ENCODE results near the gene RPL27A.

The RPL27A gene

GRCh38 chr11:8723711-8724110 lies 41.1 kb downstream of the RPL27A start:
- no peak for DNase-seq

GRCh38 chr11:8724682-8725081 lies 42.1 kb downstream of the RPL27A start:
- DNase-seq = no peak

DNA sequence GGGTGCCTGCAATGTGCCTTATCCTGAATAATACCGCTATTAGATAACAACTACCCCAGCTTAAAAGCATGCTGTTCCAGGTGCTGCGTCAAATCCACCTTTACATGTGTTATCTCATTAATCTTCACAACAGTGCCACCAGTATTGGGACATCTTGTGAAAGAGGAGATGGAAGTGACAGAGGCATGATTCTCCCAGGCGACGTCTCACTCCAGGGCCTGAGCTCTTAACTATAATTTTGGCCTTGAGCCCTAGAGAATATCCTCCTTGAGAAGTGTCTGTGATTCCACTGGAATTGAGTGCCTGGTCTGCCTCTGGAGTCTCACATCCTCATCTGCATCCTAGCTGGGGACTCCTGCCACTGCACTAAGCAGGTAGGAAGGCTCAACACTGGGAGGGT lies 43.8 kb downstream of the RPL27A start:
- no peak for DNase-seq

DNA sequence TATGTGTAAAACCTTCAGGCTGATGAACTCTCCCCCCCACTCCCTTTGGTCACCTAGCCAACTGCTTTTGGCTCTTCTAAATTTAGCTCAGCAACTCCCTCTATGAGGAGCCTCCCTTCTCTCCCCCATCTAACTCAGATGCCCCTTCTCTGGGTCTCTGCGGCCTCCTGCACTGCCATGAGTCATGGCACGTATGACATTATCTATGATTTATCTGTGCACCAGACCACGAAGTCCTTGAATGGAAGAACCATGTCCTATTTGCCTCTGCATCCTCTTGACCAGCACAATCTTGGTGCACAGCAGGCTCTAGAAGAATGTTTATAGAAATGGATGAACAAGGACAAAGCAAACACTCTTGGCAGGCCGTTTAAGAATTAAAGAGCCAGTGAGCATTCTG lies 46.0 kb downstream of the RPL27A start:
- no peak for DNase-seq

DNA sequence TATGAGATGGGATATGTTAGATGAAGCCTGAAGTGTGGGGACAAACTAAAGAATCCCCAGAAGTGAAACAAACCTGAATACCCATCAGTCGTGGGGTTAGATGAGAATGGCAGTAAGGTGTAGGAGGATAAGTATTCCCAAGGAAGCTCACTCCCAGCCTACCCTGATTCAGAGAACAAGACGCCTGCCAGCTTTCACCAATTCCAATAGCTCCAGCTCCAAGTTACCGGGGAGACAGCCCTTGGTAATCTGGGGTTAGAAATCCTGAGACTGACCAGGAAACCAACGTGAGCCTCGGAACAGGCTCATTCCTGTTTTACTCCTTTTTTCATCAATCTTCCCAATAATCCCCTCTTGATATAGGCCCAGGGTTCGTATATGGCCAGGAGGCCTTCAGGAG lies 46.5 kb downstream of the RPL27A start:
- DNase-seq = no peak

GRCh38 chr11:8729837-8730696 lies 47.5 kb downstream of the RPL27A start:
- DNase-seq = no peak

DNA sequence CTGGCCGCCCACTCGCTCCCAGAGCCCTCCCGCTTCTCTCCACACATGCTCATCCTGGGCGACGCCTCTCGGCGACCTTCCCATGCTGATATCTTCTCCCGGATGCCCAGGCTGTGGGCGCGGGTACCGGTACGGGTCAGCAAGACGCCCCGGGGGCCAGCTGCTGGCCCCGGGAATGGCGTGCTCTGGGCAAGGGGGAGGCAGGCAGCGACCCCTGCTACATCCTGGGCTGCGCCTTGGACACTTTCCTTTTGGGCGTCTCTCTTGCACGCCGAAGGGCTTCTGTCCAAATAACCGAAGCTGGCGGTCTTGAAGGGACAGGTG lies 48.1 kb downstream of the RPL27A start:
- DNase-seq = no peak

- DNase-seq = no peak
These were observed 49.2 kb downstream of the RPL27A start for GRCh38 chr11:8731647-8732323.

GRCh38 chr11:8732324-8732670 lies 49.7 kb downstream of the RPL27A start:
- no peak for DNase-seq

DNA sequence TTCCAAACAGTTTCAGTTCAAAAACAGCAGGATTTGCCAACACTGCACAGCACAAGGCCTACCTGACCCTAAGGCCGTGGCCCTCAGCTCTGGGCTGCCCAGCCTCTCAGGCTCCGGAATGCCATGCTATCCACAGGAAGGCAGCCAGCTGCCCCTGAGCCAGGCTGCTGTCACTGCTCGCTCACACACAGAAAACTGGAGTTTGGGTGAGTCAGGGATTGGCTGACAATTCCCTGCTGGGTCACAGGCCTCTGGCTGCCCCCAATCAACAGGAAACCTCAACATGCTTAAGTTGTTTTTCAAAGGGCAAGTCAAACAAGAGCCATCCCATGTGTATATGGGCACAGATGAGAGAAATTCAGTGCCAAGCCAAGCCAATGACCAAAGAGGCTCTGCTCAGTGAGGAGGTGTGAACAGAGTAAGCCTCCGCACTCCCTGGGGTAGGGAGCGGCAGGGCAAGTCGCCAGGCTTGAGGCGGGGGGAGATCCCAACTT lies 50.2 kb downstream of the RPL27A start:
- no peak for DNase-seq

DNA sequence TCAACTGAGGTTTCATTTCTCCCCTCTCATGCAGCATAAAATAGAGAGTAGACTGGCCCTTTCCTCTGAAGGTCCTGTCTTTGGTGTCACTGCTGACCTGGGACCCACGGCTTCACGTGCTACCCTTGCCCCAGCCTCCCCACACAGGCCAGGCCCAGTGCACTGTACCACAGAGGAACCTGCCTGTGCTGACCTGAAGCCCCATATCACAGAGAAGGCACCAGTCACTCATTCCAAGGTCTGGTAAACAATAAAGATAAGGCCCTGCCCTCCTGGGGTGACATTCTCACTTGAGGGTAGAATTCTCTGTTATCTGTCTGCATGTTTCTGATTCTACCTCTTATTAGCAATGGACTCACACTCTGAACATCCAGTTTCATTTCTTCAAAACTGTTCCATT lies 51.3 kb downstream of the RPL27A start:
- DNase-seq = no peak

DNA sequence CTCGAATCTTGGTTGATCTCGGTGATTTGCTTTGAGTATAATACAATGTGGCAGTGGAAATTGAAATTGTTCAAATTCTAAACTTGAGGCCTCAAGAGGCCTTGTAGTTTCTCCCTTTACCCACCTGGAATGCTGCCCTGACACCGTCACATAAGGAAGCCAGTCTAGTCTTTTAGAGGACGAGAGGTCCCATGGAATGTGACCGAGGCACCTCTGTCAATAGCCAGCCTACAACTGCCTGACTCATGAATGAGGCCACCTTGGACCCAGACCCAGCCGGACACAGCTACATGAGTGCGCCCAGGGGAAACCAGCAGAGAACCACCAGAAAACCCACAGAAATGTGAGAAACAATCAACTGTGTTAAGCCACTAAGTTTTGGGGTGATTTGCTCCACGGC lies 52.5 kb downstream of the RPL27A start:
- DNase-seq = no peak

GRCh38 chr11:8739309-8739793 lies 56.8 kb downstream of the RPL27A start:
- DNase-seq = no peak

All from activated CD4-positive, alpha-beta T cell treated with anti-CD3 and anti-CD28 coated beads, Interleukin-2, amount 50 U/mL, for 4 hours (primary cell).